Measurements from ENCODE around the gene GCC2. TPM values are rescaled to one million over a fixed set of nuclear protein-coding genes. Genes with fewer than 3 reads are reported as not detected.

The GCC2 gene
- total RNA-seq, 1 experiment from 2014 or later: 12.9 TPM

Other genes with a start within 250 kb of the GCC2 start
- gene SULT1C3, start 209.2 kb upstream of the GCC2 start, total RNA-seq (2014; rRNA removed; shearing (Covaris generic)): not detected in 2 replicates
- 1.0 and 7.7 TPM in 2 replicates for gene SULT1C2, start 160.3 kb upstream of the GCC2 start, total RNA-seq (2014; rRNA removed; shearing (Covaris generic))
- not detected in 2 replicates for gene SULT1C4, start 71.3 kb upstream of the GCC2 start, total RNA-seq (2014; rRNA removed; shearing (Covaris generic))
- gene LIMS1, start 85.3 kb downstream of the GCC2 start, total RNA-seq (2014; rRNA removed; shearing (Covaris generic)): 97.7 and 99.2 TPM in 2 replicates

All from Daoy (cell line).